HG02981 (cell line): ENCODE data around the gene APH1A.
"Not testable (repeated sequence)": the region's sequence is repeated elsewhere in the genome, so short reads cannot be mapped to it uniquely, and the experiment has no call there.

Source experiments
- ATAC-seq: cut with Tn5 transposase; IDR thresholded peaks from one replicate; pipeline ENCODE4 v1.9.1; 2021; ENCODE audit warnings: mild to moderate bottlenecking, moderate library complexity; ENCODE audit not compliant: unreplicated experiment

The APH1A gene

DNA sequence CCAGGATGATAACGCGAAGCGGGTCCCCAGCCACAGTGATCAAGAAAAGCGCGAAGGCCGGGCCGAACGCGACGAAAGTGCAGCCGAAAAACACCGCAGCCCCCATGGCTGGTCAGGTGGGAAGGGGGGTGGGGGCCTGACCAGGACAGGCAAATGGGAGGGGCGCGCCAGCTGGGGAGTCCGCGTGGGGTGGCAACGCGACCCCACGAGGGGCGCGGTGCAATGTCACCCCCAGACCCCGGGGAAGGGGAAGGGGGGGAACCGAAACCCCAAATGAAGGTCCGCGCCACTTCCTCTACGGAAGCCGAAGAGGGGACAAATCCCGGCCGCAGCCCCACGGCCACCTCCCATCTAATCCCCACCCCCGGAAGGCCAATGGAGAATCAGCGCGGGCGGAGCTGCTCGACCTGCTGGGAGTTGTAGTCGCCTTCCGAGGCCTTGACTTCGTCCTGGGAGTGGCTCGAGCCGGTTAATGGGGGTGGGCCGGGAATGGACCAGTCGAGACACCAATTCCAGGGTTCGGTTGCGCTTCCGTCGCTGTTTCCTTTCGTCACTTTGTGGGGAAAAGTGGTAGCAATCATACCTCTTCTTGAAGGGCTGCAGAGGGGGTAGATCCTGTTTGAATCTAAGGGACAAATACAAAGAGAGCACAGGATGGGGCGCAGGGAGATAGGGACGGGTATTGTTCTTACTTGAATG, at the start of gene APH1A:
Gene APH1A (minus strand): TSS at position 312 of the 699 bp plus-strand sequence. CDS start 206 bp downstream, at position 106.
- peak; percentile 86 for ATAC-seq

DNA sequence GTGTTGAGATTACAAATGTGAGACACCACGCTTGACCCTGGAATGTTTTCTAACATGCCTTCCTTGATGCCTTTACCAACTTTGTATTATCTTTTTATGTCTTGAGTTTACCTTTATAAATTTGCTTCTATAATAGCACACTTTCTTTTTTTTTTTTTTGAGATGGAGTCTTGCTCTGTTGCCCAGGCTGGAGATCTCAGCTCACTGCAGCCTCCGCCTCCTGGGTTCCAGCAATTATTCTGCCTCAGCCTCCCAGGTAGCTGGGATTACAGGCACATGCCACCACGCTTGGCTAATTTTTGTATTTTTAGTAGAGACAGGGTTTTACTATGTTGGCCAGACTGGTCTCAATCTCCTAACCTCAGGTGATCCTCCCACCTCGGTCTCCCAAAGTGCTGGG, 45.9 kb upstream of the APH1A start:
- not testable (repeated sequence) for ATAC-seq

GRCh38 chr1:150311762-150312161, 42.9 kb upstream of the APH1A start:
- no peak for ATAC-seq

- ATAC-seq = no peak
Measured at GRCh38 chr1:150309758-150310508, 41.1 kb upstream of the APH1A start.

DNA sequence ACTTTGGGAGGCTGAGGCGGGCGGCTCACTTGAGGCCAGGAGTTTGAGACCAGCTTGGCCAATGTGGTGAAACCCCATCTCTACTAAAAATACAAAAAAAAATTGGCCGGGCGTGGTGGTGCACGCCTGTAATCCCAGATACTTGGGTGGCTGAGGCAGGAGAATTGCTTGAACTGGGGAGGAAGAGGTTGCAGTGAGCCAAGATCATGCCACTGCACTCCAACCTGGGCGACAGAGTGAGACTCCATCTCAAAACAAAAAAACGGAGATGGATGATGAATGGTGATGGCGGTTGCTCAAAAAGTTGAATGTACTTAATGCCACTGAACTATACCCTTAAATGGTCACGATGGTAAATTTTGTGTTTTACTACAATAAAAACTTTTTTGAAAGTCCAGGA, 39.8 kb upstream of the APH1A start:
- ATAC-seq = not testable (repeated sequence)

GRCh38 chr1:150302902-150303301, 34.1 kb upstream of the APH1A start:
- ATAC-seq = no peak

GRCh38 chr1:150302338-150302737, 33.5 kb upstream of the APH1A start:
- no peak for ATAC-seq

GRCh38 chr1:150299716-150300115, 30.9 kb upstream of the APH1A start:
- no peak for ATAC-seq

- ATAC-seq = no peak
Measured at GRCh38 chr1:150295476-150295875, 26.7 kb upstream of the APH1A start.

- ATAC-seq = peak; percentile 93
Measured at GRCh38 chr1:150293433-150294253, 24.8 kb upstream of the APH1A start, which contains the start of gene MRPS21. Gene MRPS21 (plus strand): TSS chr1:150293861. CDS start chr1:150294367, 506 bp downstream.

DNA sequence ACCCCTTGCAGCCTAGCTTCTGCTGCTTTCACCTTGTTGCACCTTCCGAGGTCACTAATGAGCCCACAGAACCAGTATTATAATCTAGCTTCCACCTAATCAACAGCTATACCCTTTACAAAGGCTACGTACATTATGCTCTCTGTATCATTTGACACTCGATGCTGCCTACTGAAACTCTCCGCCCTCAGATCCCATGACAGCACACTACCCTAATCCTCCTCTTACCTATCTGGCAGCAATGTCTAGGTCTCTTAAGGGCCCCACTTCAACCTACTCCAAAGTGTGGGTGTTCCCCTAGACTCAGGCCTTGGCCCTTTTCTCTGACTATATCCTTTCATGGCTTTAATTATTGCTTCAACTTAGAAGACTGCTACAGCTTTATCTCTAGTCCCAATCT, 20.0 kb upstream of the APH1A start:
- no peak for ATAC-seq

- no peak for ATAC-seq
Measured at GRCh38 chr1:150288382-150288781, 19.6 kb upstream of the APH1A start.

DNA sequence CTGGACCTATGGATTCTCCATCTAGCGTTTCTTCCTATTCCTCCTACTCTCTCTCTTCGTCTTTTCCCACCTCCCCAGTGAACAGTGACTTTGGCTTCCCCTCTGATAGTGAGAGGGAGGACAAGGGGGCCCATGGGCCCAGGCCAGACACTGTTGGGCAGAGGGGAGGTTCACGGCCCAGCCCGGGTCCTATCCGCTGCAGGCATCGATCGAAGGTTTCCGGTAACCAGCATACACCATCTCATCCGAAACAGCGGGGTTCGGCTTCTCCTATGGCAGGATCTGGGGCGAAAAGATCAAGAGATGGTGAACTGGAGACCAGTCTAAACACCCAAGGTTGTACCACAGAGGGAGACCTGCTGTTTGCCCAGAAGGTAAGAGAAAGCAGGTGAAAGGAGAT, 14.4 kb upstream of the APH1A start:
- no peak for ATAC-seq

DNA sequence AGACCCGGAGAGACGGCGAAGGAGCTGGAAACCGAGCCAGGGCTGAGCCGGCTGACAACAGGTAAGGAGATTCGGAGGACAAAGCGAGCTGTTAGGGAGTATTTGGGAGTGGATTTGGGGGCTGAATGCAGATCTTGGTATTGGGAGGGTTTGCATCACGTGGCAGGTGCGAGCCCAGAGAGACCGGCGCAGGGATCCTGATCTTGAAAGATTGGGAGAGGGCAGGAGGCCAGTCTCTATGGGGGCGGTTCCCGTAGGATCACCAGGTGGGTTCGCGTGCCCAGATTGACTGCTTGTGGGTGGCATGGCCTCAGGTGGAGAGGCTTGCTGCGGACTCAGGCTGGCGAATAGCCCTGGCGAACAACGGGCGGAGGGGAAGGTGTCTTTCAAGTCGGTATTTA, 13.7 kb upstream of the APH1A start:
- ATAC-seq = no peak

GRCh38 chr1:150281758-150282557, 13.1 kb upstream of the APH1A start, which contains the start of gene CIART:
Gene CIART (plus strand): TSS chr1:150282554. CDS start chr1:150283268, 714 bp downstream.
- peak; percentile 78 for ATAC-seq

DNA sequence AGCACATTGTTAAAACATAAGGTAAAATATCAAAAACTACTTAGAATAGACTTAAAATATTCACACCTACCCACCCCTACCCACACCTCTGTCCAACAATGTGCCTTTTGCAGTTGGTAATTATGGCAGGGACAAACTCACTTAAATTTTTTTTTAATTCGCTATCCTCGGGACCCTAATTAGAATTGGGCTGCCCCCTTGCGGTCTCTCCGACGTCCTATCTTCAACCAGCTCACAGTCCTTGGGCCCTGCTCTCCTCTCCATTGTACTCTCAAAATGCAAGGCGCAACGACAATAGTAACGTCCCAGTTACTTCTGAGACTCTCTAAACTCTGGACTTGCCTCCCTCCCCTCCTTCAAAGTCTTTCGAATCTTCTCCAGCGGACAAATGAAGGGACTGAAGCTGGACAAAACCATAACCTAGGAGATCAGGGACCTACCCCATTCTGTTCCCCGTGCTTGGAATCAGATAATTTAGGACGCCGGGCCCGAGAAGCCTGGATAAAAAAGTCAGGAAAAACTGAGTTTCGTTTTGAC, 12.5 kb upstream of the APH1A start:
- ATAC-seq = no peak

DNA sequence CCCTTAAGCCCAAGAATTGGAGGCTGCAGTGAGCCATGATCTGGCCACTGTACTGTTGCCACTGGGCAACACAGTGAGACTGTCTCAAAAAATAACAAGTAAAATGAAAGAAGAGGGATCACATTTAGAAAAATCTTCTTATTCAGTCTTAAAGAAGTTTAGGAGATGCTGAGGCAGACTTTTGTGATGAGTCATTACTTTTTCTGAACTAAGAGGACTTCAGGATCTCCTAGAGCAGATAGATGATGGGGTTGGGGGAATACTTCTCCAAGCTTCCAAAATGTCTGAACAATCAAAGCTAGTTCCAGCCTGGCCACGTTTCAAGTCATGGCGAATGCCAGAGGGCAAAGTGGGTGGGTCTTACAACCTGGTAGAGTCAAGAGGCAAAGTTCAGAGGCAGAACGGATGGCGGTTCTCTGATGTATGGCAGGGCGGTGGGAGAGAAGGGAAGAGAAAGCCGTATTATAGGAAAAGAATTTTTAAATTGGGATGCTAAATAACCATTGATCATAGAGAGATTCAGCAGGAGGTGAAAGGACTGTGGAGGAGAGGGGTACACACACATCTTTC, 11.4 kb upstream of the APH1A start:
- no peak for ATAC-seq

- no peak for ATAC-seq
Measured at GRCh38 chr1:150273311-150273710, 4.5 kb upstream of the APH1A start.

GRCh38 chr1:150271291-150271959, 2.6 kb upstream of the APH1A start:
- no peak for ATAC-seq
